ENCODE data around the gene PDK4. TPM values are rescaled to one million over a fixed set of nuclear protein-coding genes. Genes with fewer than 3 reads are reported as not detected.

Gene PDK4
- 13.1 and 16.2 TPM in 2 replicates for total RNA-seq

DNA sequence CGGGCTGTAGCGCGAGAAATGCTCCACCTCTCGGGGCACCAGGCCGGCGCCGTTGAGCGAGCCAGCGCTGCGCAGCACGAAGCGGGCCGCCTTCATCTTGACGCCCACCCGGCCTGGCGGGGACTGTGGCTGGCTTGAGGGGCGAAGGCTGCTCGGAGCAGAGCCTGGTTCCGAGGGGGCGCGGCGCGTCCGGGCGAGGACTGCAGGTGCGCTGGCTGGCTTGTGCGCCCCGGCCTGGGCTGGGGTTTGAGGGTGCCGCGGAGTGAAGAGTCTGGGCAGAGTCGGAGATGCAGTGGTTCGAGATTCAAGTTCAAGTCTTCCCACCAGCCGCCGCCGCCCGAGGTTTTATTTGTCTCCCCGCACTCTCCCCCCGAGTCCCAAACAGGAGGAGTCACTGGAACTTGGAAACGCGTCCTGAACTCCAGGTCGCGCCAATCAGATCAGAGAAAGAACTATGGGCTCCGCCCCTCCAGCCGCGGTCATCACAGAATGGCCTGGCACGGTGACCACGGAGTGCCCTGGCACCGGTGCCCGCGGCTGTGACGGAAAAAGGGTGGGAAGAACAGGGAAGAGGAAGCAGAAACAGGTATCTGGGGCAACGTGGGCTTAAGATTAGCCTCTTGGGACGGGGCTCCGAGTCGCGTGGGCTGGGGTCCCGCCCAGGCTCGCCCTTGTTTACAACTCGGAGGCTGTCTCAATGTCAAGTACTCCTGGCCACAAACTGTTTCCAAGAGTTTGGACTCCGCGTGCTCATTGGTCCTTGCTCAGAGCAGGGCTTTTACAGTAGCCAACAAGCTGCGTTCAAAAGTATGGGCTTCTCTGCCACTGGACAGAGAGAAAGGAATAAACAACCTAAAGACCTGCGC lies at the start of gene PDK4:
PDK4 (minus strand) TSS at position 319 of the 866 bp plus-strand sequence; CDS start at position 96, 223 bp downstream.

Other genes starting within 250 kb of the PDK4 start
- gene PON3, start 200.1 kb downstream of the PDK4 start, total RNA-seq, result not detected in 2 replicates
- gene PON2, start 161.5 kb downstream of the PDK4 start, total RNA-seq, result 42.0 and 49.5 TPM in 2 replicates
- under 0.01 TPM in 1 of 2 replicates, not detected in the other for gene ASB4, start 110.6 kb downstream of the PDK4 start, total RNA-seq
- 0.28 and 0.83 TPM in 2 replicates for gene DYNC1I1, start 176.0 kb upstream of the PDK4 start, total RNA-seq

All from smooth muscle cell of bladder (primary cell).